HG03196 (cell line): ENCODE results near the gene CHD2.
"Not testable (repeated sequence)": the region's sequence is repeated elsewhere in the genome, so short reads cannot be mapped to it uniquely, and the experiment has no call there.

Source experiments
- ATAC-seq: cut with Tn5 transposase; IDR thresholded peaks from one replicate; pipeline ENCODE4 v1.9.1; 2021; ENCODE audit not compliant: unreplicated experiment

CHD2 gene

GRCh38 chr15:93060336-93061248, 160.5 kb downstream of the CHD2 start:
- no peak for ATAC-seq

- ATAC-seq, result not testable (repeated sequence)
Measured at GRCh38 chr15:93062628-93063261, 162.6 kb downstream of the CHD2 start.

DNA sequence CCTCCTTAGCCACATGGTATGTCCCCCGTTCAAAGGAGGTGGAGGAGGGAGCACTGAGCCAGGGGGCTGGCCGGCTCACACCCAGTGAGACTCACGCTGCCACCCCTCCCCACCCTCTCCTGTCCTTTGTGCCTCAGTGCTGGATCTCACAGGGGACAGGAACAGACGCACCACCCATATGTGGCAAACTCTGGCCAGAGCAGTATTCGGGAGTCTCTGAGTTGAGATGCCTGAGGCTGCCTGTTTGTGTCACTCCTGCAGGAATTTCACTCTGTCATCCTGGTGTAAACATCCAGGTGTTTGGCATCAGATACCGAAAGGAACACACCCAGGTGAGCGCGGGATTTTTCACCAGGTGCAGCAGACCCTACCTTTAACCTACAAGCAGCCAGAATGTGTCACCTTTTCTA, 163.1 kb downstream of the CHD2 start:
- ATAC-seq, result no peak

- no peak for ATAC-seq
Measured at GRCh38 chr15:93063796-93064690, 163.9 kb downstream of the CHD2 start.

GRCh38 chr15:93065641-93066045, 165.5 kb downstream of the CHD2 start:
- no peak for ATAC-seq

GRCh38 chr15:93066224-93066681, 166.1 kb downstream of the CHD2 start:
- no peak for ATAC-seq

- no peak for ATAC-seq
Measured at GRCh38 chr15:93066834-93067648, 166.9 kb downstream of the CHD2 start.

DNA sequence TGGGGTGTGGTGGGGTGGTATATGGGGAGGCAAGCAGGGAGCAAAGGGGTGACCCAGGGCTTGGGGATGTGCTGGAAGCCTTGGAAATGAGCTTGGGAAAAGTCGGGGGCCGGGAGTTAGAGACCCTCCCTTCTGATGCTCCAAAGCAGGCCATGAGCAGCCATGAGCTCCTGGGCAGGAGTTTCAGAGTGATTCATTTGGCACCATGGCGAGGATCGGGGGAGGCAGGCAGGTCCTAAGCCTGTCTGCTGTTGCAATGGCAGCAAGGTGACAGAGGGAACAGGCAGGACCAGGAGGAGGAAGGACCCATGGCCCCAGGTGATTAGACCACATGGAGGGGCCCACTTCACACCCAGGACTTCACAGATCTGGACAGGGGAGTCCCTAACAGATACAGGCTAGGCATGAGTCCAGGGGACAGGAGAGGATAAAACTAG, 167.5 kb downstream of the CHD2 start:
- ATAC-seq, result no peak

GRCh38 chr15:93068581-93069199, 168.6 kb downstream of the CHD2 start:
- ATAC-seq, result no peak

DNA sequence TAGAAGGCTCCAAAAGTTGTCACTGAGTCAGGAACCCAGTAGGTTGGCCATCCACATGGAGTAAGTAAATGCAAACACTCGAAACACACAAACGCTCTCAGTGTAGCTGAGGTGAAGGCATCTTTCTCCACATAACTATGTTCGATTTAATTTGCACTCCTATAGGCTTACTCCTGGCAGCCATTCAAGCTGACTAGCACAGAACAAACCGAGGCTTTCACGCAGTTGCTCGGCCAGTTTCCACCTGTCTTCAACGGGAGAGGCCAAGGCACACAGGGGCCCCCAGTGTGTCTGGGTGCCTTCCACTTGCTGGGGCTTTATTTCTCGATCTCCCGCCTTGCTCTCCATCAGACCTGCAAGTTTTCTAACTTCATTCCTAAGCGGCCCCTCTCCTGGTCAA, 170.0 kb downstream of the CHD2 start:
- ATAC-seq, result no peak

- no peak for ATAC-seq
Measured at GRCh38 chr15:93070551-93071296, 170.6 kb downstream of the CHD2 start.

DNA sequence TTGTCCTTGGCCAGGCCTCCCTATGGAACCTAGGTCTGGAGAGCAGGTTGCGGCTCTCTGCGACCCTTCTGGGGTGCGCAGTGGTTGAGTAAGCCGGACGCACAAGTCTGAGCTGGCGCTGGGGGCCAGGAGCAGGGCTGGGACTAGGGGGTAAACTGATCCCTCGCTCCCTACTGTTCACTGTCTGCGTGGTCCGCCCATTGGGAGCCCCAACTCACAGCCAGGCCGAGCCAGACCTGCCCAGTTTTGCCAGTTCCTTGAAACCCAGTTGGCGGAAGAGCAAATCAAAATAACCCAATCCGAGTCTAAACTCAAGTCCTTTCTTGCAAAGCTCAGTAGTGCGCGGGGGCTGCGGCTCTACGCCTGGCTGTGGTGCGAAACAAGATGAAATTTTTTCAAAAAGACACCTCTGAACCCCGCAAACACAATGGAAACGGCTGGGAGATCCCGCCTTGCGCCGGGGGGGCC, 171.4 kb downstream of the CHD2 start:
- ATAC-seq, result no peak

GRCh38 chr15:93072011-93072410, 171.9 kb downstream of the CHD2 start:
- ATAC-seq, result no peak

- no peak for ATAC-seq
Measured at GRCh38 chr15:93072411-93073394, 172.6 kb downstream of the CHD2 start.

- ATAC-seq, result no peak
Measured at GRCh38 chr15:93073465-93073952, 173.4 kb downstream of the CHD2 start.

DNA sequence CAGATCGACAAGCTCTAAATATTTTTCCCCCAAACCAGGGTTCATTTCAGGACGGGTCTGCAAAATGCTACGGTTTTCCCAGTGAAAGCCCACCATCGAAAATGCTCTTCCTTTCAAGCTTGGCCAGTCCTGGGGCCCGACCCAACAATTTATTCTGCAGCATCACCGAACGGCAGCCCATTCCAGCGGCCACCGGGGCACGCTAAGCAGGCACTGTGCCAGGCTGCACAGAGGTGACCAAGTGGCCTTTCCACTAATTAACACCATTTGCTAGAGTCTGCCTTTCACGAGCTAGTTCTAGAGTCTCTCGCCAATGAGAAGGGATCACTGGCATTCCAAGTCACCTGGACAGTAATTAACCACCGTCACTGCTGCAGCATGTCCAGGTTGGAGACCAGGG, 174.5 kb downstream of the CHD2 start:
- no peak for ATAC-seq

- ATAC-seq, result no peak
Measured at GRCh38 chr15:93076217-93076616, 176.1 kb downstream of the CHD2 start.

GRCh38 chr15:93076875-93077274, 176.8 kb downstream of the CHD2 start:
- ATAC-seq, result no peak
